Common myeloid progenitor, CD34-positive (primary cell): Measurements from ENCODE around the gene GRK2.

Experiments
- CTCF ChIA-PET: fragments of 350-600 bp; sonication (Branson Sonifier 250); formaldehyde crosslinking; loops from one replicate; lab custom pipeline; 2021; ENCODE audit warnings: antibody characterized with exemption; lab: Charles Lee
- POLR2A ChIA-PET: fragments of 350-600 bp; sonication (Branson Sonifier 250); formaldehyde crosslinking; loops from one replicate; lab custom pipeline; 2021; ENCODE audit warnings: antibody characterized with exemption; lab: Charles Lee
- DNase-seq, 3 donors: peaks; one replicate each; pipeline versions ENCODE4 v3.0.0 to v3.0.0-alpha.2; 2013
- H3K27ac ChIP-seq, 2 experiments: 1 replicate in 1 of 2; 2 replicates in 1 of 2; pipeline ENCODE4 v1.7.0; 2013; ENCODE audit warnings: inconsistent platforms in 2 of 2, low read length in 2 of 2, mild to moderate bottlenecking in 2 of 2, low read depth in 1 of 2, moderate library complexity in 1 of 2; ENCODE audit not compliant: severe bottlenecking in 2 of 2, insufficient read depth in 1 of 2, poor library complexity in 1 of 2
- H3K27me3 ChIP-seq, 5 experiments: replicated peaks in 2 of 5; 1 replicate in 3 of 5; 2 replicates in 2 of 5; pipeline versions ENCODE4 v1.6.1 to v1.7.0; 2013; ENCODE audit warnings: low read length in 4 of 5, mild to moderate bottlenecking in 2 of 5, moderate library complexity in 2 of 5, inconsistent platforms in 1 of 5; ENCODE audit not compliant: insufficient read depth in 5 of 5, control insufficient read depth in 4 of 5
- H3K36me3 ChIP-seq, 4 experiments: 1 replicate in 2 of 4; 2 replicates in 2 of 4; pipeline versions ENCODE4 v1.6.1 to v1.7.0; 2013; ENCODE audit warnings: low read length in 3 of 4, control low read depth in 1 of 4, mild to moderate bottlenecking in 1 of 4; ENCODE audit not compliant: control insufficient read depth in 4 of 4, insufficient read depth in 4 of 4
- H3K4me1 ChIP-seq, 4 experiments: 1 replicate in 3 of 4; 2 replicates in 1 of 4; pipeline versions ENCODE4 v1.6.1 to v1.7.1; 2013; ENCODE audit warnings: low read length in 3 of 4, mild to moderate bottlenecking in 3 of 4, control low read depth in 1 of 4, inconsistent platforms in 1 of 4, moderate library complexity in 1 of 4; ENCODE audit not compliant: control insufficient read depth in 4 of 4, insufficient read depth in 4 of 4; ENCODE audit errors: control extremely low read depth in 1 of 4
- H3K4me3 ChIP-seq, 7 experiments: 1 replicate in 4 of 7; 2 replicates in 3 of 7; pipeline versions ENCODE4 v1.5.1 to v1.7.0; 2013; ENCODE audit warnings: mild to moderate bottlenecking in 7 of 7, low read length in 6 of 7, moderate library complexity in 6 of 7, inconsistent platforms in 2 of 7, low read depth in 2 of 7, control low read depth in 1 of 7; ENCODE audit not compliant: insufficient read depth in 4 of 7, control insufficient read depth in 1 of 7; ENCODE audit errors: extremely low read depth in 1 of 7
- H3K9me3 ChIP-seq, 5 experiments: 1 replicate in 4 of 5; 2 replicates in 1 of 5; pipeline versions ENCODE4 v1.6.1 to v1.7.1; 2013; ENCODE audit warnings: low read length in 4 of 5, mild to moderate bottlenecking in 2 of 5, inconsistent platforms in 1 of 5, low read depth in 1 of 5, moderate library complexity in 1 of 5; ENCODE audit not compliant: control insufficient read depth in 4 of 5, insufficient read depth in 2 of 5; ENCODE audit errors: control extremely low read depth in 1 of 5
- WGBS: methylation state at CpG from one replicate; pipeline ENCODE4 v1.1.5; 2013; ENCODE audit not compliant: insufficient coverage; 5-methylcytosine and 5-hydroxymethylcytosine counted together

GRK2 gene

GRCh38 chr11:67311051-67311555 is 44.8 kb downstream of the GRK2 start:
- DNase-seq: no peak
- 93% methylated on average over 15 of the region's 18 CpGs for WGBS
- H3K4me3 ChIP-seq: no peak overlapping the region
- peaks cover 5 to 17% (median 11%) of the 10 kb centered on the region in 4 experiments for H3K4me1 ChIP-seq
- CTCF ChIA-PET: interaction anchor here (1.2 to 4.1 kb wide), 7 partner anchors 9 to 58 kb away, joined by 3 to 20 read pairs (median 4); partner anchors contain the start of gene SSH3
- no peak overlapping the region for H3K27ac ChIP-seq
- no peaks in the 10 kb centered on the region for H3K27me3 ChIP-seq
- POLR2A ChIA-PET: no interaction called here
- peaks cover 0 to 53% (median 27%) of the 10 kb centered on the region in 4 experiments for H3K36me3 ChIP-seq
- H3K9me3 ChIP-seq: no peaks in the 10 kb centered on the region

GRCh38 chr11:67311556-67312082 is 45.3 kb downstream of the GRK2 start:
- DNase-seq: no peak
- no peaks in the 10 kb centered on the region for H3K27me3 ChIP-seq
- CTCF ChIA-PET: interaction anchor here (1.2 to 4.1 kb wide), 5 partner anchors 9 to 59 kb away, joined by 3 to 20 read pairs (median 4); partner anchors contain the start of gene SSH3
- POLR2A ChIA-PET: no interaction called here
- peak overlapping the region in 1 of 2 experiments; percentile 53 for H3K27ac ChIP-seq
- H3K4me3 ChIP-seq: no peak overlapping the region
- H3K36me3 ChIP-seq: peaks cover 0 to 53% (median 27%) of the 10 kb centered on the region in 4 experiments
- peaks cover 5 to 17% (median 12%) of the 10 kb centered on the region in 4 experiments for H3K4me1 ChIP-seq
- H3K9me3 ChIP-seq: no peaks in the 10 kb centered on the region
- 95% methylated on average over 14 of the region's 15 CpGs for WGBS

- peak overlapping the region in 1 of 2 experiments; percentile 53 for H3K27ac ChIP-seq
Observed at GRCh38 chr11:67312187-67313021, 46.1 kb downstream of the GRK2 start.

GRCh38 chr11:67313125-67313890 is 47.0 kb downstream of the GRK2 start:
- H3K4me1 ChIP-seq: peaks cover 6 to 30% (median 21%) of the 10 kb centered on the region in 4 experiments

More at GRCh38 chr11:67312187-67313021, 46.1 kb downstream of the GRK2 start:
- peak; percentile 24 to 32 (median 29) for DNase-seq
- no peaks in the 10 kb centered on the region for H3K9me3 ChIP-seq
- peaks cover 5 to 24% (median 15%) of the 10 kb centered on the region in 4 experiments for H3K4me1 ChIP-seq
- CTCF ChIA-PET: interaction anchor here (0.7 to 11.4 kb wide), 3 partner anchors 10 to 49 kb away, joined by 3 to 124 read pairs (median 20); partner anchors contain the start of gene SSH3
- H3K36me3 ChIP-seq: peaks cover 0 to 46% (median 24%) of the 10 kb centered on the region in 4 experiments
- 71% methylated on average over 15 of the region's 22 CpGs for WGBS
- H3K27me3 ChIP-seq: no peaks in the 10 kb centered on the region
- POLR2A ChIA-PET: no interaction called here
- no peak overlapping the region for H3K4me3 ChIP-seq

GRCh38 chr11:67314218-67314617 is 47.9 kb downstream of the GRK2 start:
- DNase-seq: no peak
- H3K27me3 ChIP-seq: no peaks in the 10 kb centered on the region
- peaks cover 0 to 28% (median 12%) of the 10 kb centered on the region in 4 experiments for H3K36me3 ChIP-seq
- 100% methylated on average over 1 of the region's 2 CpGs for WGBS
- ChIA-PET POLR2A (interaction anchor here (2.6 kb wide), 1 partner anchor 25 kb away, joined by 11 read pairs; the partner anchor contains the start of gene ANKRD13D), CTCF (interaction anchor here (1.3 to 11.4 kb wide), 9 partner anchors 8 to 61 kb away, joined by 3 to 124 read pairs (median 11); partner anchors contain the start of genes ANKRD13D and SSH3)
- H3K9me3 ChIP-seq: no peaks in the 10 kb centered on the region
- H3K4me3 ChIP-seq: no peak overlapping the region
- H3K27ac ChIP-seq: no peak overlapping the region
- H3K4me1 ChIP-seq: peaks cover 9 to 35% (median 26%) of the 10 kb centered on the region in 4 experiments

More at GRCh38 chr11:67313125-67313890, 47.0 kb downstream of the GRK2 start:
- no peaks in the 10 kb centered on the region for H3K9me3 ChIP-seq
- H3K36me3 ChIP-seq: peaks cover 0 to 37% (median 17%) of the 10 kb centered on the region in 4 experiments
- ChIA-PET POLR2A (interaction anchor here (2.6 kb wide), 1 partner anchor 24 kb away, joined by 11 read pairs; the partner anchor contains the start of gene ANKRD13D), CTCF (interaction anchor here (0.7 to 11.4 kb wide), 9 partner anchors 8 to 233 kb away, joined by 3 to 124 read pairs (median 11); partner anchors contain the start of genes ANKRD13D and SSH3)
- H3K27ac ChIP-seq: peak overlapping the region in 1 of 2 experiments; percentile 46
- 95% methylated on average over 11 of the region's 11 CpGs for WGBS
- H3K27me3 ChIP-seq: no peaks in the 10 kb centered on the region
- no peak overlapping the region for H3K4me3 ChIP-seq
- no peak for DNase-seq

- Histone ChIP-seq H3K27me3 (no peaks in the 10 kb centered on the region), H3K4me1 (peaks cover 9 to 35% (median 26%) of the 10 kb centered on the region in 4 experiments), H3K27ac (no peak overlapping the region), H3K36me3 (peaks cover 0 to 17% (median 5%) of the 10 kb centered on the region in 4 experiments), H3K9me3 (no peaks in the 10 kb centered on the region), H3K4me3 (no peak overlapping the region)
- POLR2A ChIA-PET: interaction anchor here (2.6 kb wide), 1 partner anchor 26 kb away, joined by 11 read pairs; the partner anchor contains the start of gene ANKRD13D
- 100% methylated on average over 7 of the region's 9 CpGs for WGBS
- CTCF ChIA-PET: interaction anchor here (0.6 to 11.4 kb wide), 10 partner anchors 10 to 317 kb away, joined by 3 to 124 read pairs (median 6); partner anchors contain the start of gene SSH3
- DNase-seq: no peak
Observed at GRCh38 chr11:67315325-67315909, 49.1 kb downstream of the GRK2 start.
